G401.6 (cell line): Measurements from ENCODE around the gene UNC45A.
"Not testable (repeated sequence)": the region's sequence is repeated elsewhere in the genome, so short reads cannot be mapped to it uniquely, and the experiment has no call there.

ENCODE experiments used
- FAIRE-seq: peaks from 2 replicates; lab custom pipeline; 2012; peaks lifted over from hg19 to GRCh38; lab: Jason Lieb, UNC

The UNC45A gene

GRCh38 chr15:90934949-90935751 is at the start of gene UNC45A:
TSS of gene UNC45A (plus strand) at chr15:90935285. CDS start at chr15:90935325, 40 bp downstream.
- FAIRE-seq, result no peak

- FAIRE-seq, result no peak
These were observed 49.4 kb upstream of the UNC45A start for GRCh38 chr15:90885432-90886290.

GRCh38 chr15:90886291-90886614 is 48.8 kb upstream of the UNC45A start:
- no peak for FAIRE-seq

GRCh38 chr15:90887037-90887481 is 48.0 kb upstream of the UNC45A start:
- no peak for FAIRE-seq

- FAIRE-seq, result no peak
These were observed 45.8 kb upstream of the UNC45A start for GRCh38 chr15:90889313-90889730.

- FAIRE-seq, result no peak
These were observed 45.2 kb upstream of the UNC45A start for GRCh38 chr15:90889736-90890456.

- no peak for FAIRE-seq
These were observed 44.2 kb upstream of the UNC45A start for GRCh38 chr15:90890839-90891238.

GRCh38 chr15:90891346-90891949 is 43.6 kb upstream of the UNC45A start:
- no peak for FAIRE-seq

GRCh38 chr15:90892023-90892422 is 43.1 kb upstream of the UNC45A start:
- FAIRE-seq, result no peak

- no peak for FAIRE-seq
These were observed 42.4 kb upstream of the UNC45A start for GRCh38 chr15:90892498-90893174.

GRCh38 chr15:90893175-90894090 is 41.7 kb upstream of the UNC45A start:
- no peak for FAIRE-seq

GRCh38 chr15:90895571-90896117 is 39.4 kb upstream of the UNC45A start:
- no peak for FAIRE-seq

GRCh38 chr15:90897131-90897655 is 37.9 kb upstream of the UNC45A start:
- not testable (repeated sequence) for FAIRE-seq

- FAIRE-seq, result no peak
These were observed 33.7 kb upstream of the UNC45A start for GRCh38 chr15:90901175-90902039.

GRCh38 chr15:90902040-90902839 is 32.8 kb upstream of the UNC45A start:
- FAIRE-seq, result no peak

GRCh38 chr15:90902840-90903732 is 32.0 kb upstream of the UNC45A start, which contains the start of gene MAN2A2:
TSS of gene MAN2A2 (plus strand) at chr15:90903302. CDS start at chr15:90904208, 906 bp downstream.
- no peak for FAIRE-seq
